ES-I3 (cell line): ENCODE measurements around the gene HEATR3.

Source experiments
- H3K36me3 ChIP-seq: 2 replicates; pipeline ENCODE4 v1.6.1; 2013; ENCODE audit warnings: mild to moderate bottlenecking, low read length, control low read depth, moderate library complexity; ENCODE audit not compliant: insufficient read depth
- H3K4me1 ChIP-seq: 2 replicates; pipeline ENCODE4 v1.6.1; 2013; ENCODE audit warnings: mild to moderate bottlenecking, control low read depth, low read length; ENCODE audit not compliant: insufficient read depth
- H3K9ac ChIP-seq: 2 replicates; pipeline ENCODE4 v1.6.1; 2013; ENCODE audit warnings: low read depth, mild to moderate bottlenecking, low read length, moderate library complexity
- H3K9me3 ChIP-seq: 2 replicates; pipeline ENCODE4 v1.6.1; 2013; ENCODE audit warnings: mild to moderate bottlenecking, low read length, moderate library complexity; ENCODE audit not compliant: control insufficient read depth, insufficient read depth

The HEATR3 gene

DNA sequence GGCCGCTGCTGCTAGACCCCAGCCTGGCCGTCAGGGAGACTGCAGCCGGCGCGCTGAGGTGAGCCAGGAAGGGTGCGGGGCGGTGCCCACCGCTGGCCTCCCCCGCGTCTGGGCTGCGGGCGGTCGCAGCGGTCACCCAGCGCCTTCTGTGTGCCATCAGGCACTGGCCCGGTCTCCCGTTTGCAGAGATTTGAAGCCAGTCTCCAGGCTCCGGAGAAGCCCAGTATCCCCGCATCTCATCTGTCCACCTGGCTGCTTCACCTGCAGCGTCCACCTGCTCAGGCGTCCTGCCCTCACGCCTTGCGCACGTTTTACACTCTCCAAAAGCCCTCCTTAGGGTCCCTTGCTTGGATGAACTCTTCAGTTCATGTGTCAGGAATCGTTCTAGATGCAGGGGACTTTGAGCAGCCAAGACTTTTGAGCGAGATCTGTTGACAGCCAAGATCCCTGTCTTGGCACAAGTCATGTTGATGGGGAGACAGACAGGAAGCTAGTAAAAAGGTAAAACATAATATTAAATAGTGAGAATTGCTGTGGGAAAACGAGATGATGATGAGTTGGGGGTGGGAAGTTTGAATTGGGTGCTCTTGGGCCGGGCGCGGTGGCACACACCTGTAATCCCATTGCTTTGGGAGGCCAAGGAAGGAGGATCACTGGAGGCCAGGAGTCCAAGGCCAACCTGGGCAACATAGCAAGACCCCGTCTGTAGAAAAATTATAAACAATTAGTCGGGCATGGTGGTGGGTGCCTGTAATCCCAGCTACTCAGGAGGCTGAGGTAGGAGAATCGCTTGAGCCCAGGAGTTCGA lies 916 bp downstream of the HEATR3 start:
- peaks cover 7% of the 10 kb centered on the region; the same call in 1 of the 2 replicates for H3K4me1 ChIP-seq
- H3K9ac ChIP-seq: peak overlapping the region; percentile 91; the same call in 1 of the 2 replicates
- peaks cover 4% of the 10 kb centered on the region; the same call in 1 of the 2 replicates for H3K36me3 ChIP-seq
- H3K9me3 ChIP-seq: no peaks in the 10 kb centered on the region

DNA sequence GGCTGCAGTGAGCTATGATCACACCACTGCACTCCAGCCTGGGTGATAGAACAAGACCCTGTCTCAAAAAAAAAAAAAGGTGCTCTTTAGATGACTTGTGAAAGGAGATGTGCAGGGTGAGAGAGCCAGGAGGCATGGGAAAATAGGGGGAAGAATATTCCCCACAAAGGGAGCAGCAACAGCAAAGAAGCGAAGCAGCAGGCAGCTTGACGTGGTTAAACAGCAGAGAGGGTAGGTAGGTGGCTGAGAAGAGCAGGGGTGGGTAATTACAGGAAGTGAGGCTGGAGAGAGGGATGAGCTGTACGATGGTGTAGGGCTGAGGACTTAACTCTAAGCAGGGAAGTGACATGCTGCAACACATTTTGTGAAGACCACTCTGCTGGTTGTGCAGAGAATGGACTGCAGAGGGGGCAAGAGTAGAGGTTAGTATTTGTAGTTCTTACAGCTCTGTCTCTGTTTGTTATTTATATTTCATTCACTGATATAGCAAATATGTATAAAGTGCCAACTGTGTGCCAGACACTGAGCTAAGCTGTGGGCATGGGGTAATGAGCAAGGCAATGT lies 1.6 kb downstream of the HEATR3 start:
- Histone ChIP-seq H3K4me1 (peaks cover 7% of the 10 kb centered on the region; the same call in 1 of the 2 replicates), H3K9ac (no peak overlapping the region), H3K36me3 (peaks cover 4% of the 10 kb centered on the region; the same call in 1 of the 2 replicates), H3K9me3 (no peaks in the 10 kb centered on the region)

DNA sequence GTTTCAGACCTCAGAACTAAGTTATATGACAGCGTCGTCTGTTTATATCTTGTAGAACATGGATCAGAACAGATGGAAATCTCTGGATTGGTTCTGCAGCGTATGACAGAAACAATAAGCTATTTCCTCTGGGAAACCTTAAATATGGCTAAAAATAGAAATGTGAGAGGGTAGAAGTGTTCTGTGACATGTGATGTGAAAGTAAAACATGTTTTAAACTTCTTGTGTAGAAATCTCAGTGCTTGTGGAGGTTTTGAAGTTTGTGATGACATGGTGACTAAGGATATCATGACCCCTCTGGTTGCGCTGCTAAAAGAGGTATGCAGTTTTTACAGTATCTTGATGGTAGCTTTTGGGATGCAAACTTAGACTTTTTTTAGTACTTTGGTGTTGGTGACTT lies 2.8 kb downstream of the HEATR3 start:
- Histone ChIP-seq H3K4me1 (peaks cover 7% of the 10 kb centered on the region; the same call in 1 of the 2 replicates), H3K36me3 (peaks cover 4% of the 10 kb centered on the region; the same call in 1 of the 2 replicates), H3K9me3 (no peaks in the 10 kb centered on the region), H3K9ac (no peak overlapping the region)

DNA sequence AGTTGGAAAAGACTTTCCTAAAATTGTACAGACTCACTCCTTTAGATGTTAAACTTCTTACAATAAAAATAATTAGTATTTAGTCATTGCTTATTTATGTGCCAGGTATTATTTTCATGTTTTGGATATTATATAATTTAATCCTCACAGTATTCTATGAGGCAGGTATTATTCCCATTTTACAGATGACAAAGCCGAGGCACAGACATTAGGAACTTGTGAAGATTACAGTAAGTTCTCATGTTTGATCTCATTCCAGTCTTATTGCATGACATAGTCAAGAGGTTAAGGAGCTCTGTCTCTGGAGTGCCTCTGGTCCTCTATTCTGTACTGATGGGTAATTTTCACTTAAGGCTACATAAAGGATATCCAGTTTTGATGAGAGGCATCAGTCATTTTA lies 3.3 kb downstream of the HEATR3 start:
- peaks cover 4% of the 10 kb centered on the region; the same call in 1 of the 2 replicates for H3K36me3 ChIP-seq
- H3K9me3 ChIP-seq: no peaks in the 10 kb centered on the region
- H3K9ac ChIP-seq: no peak overlapping the region
- H3K4me1 ChIP-seq: peaks cover 7% of the 10 kb centered on the region; the same call in 1 of the 2 replicates

DNA sequence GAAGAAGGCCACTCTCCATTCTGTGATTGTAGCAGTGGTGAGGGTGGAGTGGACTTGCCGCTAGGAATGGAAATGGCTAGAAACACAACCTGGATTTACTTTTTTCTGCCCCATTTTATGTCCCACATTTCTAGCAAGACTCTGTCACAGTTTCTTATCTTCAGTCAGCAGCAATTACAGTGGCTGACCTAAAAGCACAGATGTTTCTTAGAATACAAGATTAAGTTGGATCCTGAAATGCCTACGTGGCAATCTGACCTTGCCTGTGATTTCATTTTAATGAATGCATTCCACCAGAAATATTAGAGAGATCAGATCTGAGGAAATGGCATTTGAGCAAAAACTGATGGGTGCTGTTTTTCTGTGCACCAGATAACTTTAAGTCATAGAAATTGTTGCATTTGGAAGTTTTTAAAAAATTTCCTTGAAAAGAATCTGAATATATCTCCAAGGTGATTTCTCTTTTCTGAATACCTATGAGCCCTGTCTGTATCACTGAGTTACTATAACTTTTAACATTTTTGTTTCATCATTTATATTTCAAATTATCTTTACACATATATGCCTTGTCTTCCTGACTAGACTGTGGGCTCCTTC lies 5.4 kb downstream of the HEATR3 start:
- Histone ChIP-seq H3K4me1 (peaks cover 7% of the 10 kb centered on the region; the same call in 1 of the 2 replicates), H3K36me3 (peaks cover 4% of the 10 kb centered on the region; the same call in 1 of the 2 replicates), H3K9me3 (no peaks in the 10 kb centered on the region), H3K9ac (no peak overlapping the region)

DNA sequence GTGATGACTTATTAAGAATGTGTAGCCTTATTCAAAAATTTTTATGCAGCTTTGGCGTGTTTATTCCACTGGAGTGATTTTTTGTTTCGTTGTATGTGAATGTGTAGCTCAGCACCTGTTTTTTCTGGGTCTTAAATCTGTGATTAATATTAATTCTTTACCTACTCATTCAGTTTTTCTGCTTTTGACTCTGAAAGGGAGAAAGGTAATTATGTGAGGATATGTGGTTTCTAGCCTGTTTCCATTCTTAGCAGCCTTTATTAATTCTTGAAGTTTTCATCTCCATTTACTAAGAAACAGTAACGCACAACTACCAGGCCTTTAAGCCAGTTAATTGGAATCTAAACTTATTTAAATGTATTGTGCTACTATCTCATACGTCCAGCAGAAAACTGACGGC lies 7.0 kb downstream of the HEATR3 start:
- H3K9me3 ChIP-seq: no peaks in the 10 kb centered on the region
- peaks cover 8% of the 10 kb centered on the region; the same call in 1 of the 2 replicates for H3K36me3 ChIP-seq
- H3K4me1 ChIP-seq: peaks cover 5% of the 10 kb centered on the region; the same call in 1 of the 2 replicates
- no peak overlapping the region for H3K9ac ChIP-seq

DNA sequence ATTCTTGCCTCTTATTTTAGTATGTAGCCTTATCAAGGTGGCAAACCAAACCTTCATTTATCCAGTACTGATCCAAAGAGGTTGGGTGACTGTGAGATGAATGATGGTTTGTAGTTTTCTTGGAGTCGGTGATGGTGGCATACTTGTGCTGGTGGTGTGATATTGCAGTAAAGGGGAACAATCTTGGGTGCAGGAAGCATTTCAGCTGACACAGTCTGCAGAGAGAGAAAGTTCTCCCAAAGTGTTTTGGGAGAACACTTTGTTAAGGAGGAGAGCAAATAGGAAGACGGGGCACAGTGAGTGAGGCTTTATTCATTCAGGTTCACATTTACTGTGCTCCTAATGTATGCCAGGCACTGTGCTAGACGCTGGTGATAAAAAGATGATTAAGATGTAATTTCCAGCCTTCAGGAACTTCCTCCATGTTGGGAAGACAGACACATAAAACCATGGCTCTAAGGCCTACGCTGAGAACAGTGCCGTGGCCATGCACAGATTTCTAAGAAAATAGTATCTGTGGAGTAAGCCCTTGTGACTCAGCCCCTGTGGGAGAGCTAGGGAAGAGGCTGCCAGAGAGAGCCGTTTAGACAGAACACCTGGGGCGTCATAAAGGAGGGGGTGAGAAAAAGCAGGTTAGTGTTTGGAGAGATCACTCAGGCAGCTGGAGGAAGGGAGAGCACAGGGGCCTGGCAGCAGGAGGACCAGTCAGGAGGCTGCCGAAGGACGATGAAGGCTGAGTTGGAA lies 13.8 kb downstream of the HEATR3 start:
- Histone ChIP-seq H3K9me3 (no peaks in the 10 kb centered on the region), H3K4me1 (no peaks in the 10 kb centered on the region), H3K36me3 (peaks cover 19% of the 10 kb centered on the region; the same call in 1 of the 2 replicates), H3K9ac (no peak overlapping the region)

DNA sequence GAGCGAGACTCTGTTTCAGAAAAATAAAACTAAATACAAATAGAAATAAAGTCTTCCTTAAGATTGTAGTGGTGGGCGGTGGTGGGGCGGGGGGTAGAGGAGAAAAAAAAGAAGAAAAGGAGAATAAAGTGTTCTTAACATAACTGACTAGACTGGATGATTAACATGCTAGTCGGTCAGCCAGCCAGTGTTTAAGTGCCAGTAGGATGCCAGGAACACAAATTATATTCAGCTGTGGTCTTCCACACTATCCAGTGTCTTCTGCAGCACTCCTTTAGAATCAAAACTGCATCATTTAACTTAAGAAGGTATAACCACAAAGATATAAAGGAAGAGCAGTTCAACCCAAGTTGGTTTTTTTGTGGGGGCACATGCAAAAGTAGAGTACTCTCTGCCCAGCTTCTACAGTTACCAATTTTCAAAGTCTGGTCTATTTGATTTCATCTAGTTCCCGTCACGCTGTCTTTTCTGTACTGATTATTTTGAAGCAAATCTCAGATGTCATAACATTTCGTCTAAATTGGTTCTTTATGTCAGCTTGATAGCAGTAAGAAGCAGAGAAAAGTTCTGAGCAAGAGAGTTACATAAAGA lies 15.8 kb downstream of the HEATR3 start:
- Histone ChIP-seq H3K4me1 (no peaks in the 10 kb centered on the region), H3K9ac (no peak overlapping the region), H3K36me3 (peaks cover 21% of the 10 kb centered on the region), H3K9me3 (no peaks in the 10 kb centered on the region)

DNA sequence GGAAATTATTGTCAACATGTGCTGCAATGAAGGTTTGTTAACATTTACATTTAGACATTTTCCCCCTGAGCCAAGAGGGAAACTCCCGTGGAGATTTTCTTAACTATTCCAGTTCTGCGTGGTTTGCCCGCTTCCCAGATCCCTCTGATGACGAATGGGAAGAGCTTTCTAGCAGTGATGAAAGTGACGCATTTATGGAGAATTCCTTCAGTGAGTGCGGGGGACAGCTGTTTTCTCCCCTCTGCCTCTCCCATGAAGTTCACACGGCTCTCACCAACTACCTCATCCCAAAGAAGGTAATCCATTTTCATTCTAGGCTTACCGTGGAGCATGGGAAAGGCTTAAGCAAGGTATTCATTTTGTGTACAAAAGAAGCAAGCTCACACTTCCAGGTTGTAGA lies 18.2 kb downstream of the HEATR3 start:
- no peaks in the 10 kb centered on the region for H3K4me1 ChIP-seq
- H3K9me3 ChIP-seq: no peaks in the 10 kb centered on the region
- H3K36me3 ChIP-seq: peaks cover 17% of the 10 kb centered on the region
- H3K9ac ChIP-seq: no peak overlapping the region

DNA sequence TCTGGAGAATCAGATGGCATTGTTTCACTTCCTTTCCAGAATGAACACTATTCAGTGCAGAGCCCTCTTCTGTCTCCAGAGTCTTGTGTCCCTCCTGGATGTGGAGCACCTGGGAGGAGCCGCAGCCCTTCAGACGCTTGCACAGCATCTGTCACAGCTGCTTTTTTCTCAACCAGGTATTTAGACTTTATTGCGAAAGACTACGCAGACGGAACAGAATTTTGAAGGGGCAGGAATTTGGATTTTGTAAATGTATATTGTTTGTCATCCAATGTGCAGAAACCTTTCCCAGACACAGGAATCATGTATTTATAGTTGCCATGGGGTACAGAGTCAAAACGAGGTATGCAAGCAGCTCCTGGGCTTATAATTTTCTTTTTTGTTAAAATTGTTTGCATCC lies 20.4 kb downstream of the HEATR3 start:
- Histone ChIP-seq H3K36me3 (peaks cover 13% of the 10 kb centered on the region), H3K9ac (no peak overlapping the region)

DNA sequence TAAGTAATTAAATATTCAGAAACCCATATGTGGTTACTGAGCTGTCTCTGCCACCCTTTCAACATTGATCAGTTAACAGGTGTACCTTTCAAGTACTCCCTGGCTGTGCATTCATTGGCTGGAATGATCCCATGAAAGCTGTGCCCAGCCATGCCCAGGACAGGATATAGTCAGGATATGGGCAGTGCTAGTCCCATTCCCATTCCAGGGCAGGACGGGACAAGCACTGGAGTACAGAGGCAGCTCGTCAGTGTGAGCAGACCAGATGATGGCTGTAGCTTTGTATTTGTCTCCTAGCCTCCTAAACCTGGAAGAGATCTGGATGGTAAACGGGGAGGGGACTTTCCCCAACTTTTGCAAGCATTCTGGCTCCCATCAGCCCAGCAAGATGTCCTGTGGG lies 22.5 kb downstream of the HEATR3 start:
- Histone ChIP-seq H3K9me3 (no peaks in the 10 kb centered on the region), H3K4me1 (no peaks in the 10 kb centered on the region), H3K36me3 (peaks cover 10% of the 10 kb centered on the region), H3K9ac (no peak overlapping the region)

More for the DNA sequence above, 20.4 kb downstream of the HEATR3 start:
- Histone ChIP-seq H3K4me1 (no peaks in the 10 kb centered on the region), H3K9me3 (no peaks in the 10 kb centered on the region)

DNA sequence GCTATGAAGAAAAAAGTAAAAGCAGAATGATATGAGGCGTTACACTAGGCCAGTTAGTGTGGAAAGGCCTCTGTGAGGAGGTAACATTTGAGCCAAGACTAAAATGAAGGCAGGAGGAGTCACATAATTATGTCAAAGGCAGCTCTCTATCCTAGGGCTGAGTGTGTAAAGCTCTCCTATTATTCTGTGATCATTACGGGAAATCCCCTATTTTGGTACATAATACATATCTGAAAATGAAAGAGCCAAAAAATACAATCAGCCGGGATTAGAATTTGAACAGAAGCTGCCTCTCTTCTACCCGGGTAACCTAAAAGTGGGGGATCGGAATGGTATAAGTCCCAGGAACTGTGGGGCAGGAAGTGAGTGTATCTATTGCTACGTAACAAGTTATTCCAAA lies 27.1 kb downstream of the HEATR3 start:
- Histone ChIP-seq H3K4me1 (no peaks in the 10 kb centered on the region), H3K9ac (no peak overlapping the region), H3K9me3 (no peaks in the 10 kb centered on the region), H3K36me3 (peaks cover 3% of the 10 kb centered on the region; the same call in 1 of the 2 replicates)

DNA sequence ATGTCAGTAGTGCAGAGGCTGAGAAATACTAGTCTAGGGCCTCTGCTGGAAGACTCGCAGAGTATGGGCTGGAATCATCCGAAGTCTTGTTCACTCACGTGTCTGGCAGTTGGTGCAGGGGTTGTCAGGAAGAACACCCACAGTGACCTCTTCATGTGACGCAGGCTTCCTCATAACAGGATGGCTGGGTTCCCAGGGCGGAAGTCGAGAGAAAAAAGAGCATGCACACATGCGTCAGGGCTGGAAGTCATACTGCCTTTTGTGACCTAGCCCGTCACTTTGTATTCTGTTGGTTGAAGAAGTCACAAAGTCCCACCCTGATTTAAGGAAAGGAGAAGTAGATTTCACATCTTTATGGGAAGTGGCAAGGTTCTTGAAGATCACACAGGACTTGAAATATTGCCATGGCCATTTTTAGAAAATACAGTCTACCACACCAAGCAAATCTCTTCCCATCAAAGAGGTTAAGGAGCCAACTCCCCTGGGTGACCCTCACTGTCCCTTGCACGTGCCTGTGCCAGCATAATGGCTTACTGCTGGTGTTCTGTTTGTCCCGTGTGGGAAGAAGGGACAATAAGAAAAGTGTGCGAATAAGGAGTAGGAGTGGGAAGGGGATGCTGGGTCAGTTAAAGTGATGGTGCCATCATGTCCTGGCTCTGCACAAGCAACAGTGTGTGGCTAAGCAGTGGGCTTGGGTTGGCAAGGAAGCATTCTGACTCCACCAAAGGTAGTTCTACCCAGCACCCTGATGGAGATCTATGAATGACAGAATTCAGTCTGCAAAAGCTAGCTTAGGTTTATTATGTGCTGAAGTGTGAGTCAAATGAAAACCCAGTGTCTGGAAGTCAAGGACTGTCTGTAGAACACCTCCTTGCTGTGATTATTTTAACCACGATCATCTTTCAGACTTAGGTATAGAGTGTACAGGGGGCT lies 28.1 kb downstream of the HEATR3 start:
- no peaks in the 10 kb centered on the region for H3K9me3 ChIP-seq
- no peak overlapping the region for H3K9ac ChIP-seq
- no peaks in the 10 kb centered on the region for H3K4me1 ChIP-seq
- H3K36me3 ChIP-seq: peaks cover 3% of the 10 kb centered on the region; the same call in 1 of the 2 replicates
